Stomach (tissue), 9 donors: ENCODE measurements around the gene CCNF. TPM values are rescaled to one million over a fixed set of nuclear protein-coding genes. Genes with fewer than 3 reads are reported as not detected.
A peak's percentile ranks its signal among the peaks of the same experiment; 100 is the strongest.

ENCODE experiments used
- DNase-seq, 2 donors: peaks; one replicate each; pipeline versions ENCODE4 v3.0.0 to v3.0.0-alpha.2; 2013 to 2019
- H3K27ac ChIP-seq, 5 donors: fragments of 200-600 bp in 4 of 5; sonication (generic) in 4 of 5; one replicate each; pipeline ENCODE4 v1.5.1; 2013 to 2019; ENCODE audit warnings: mild to moderate bottlenecking in 1 of 5, moderate library complexity in 1 of 5
- H3K27me3 ChIP-seq, 3 donors: fragments of 200-600 bp; sonication (generic); one replicate each; pipeline ENCODE4 v1.5.1; 2017 to 2019; ENCODE audit warnings: mixed run types in 1 of 3
- H3K36me3 ChIP-seq, 4 donors: fragments of 200-600 bp; sonication (generic); 1 replicate in 3 of 4; 2 replicates in 1 of 4; pipeline ENCODE4 v1.5.1; 2016 to 2019
- H3K4me1 ChIP-seq, 4 donors: fragments of 200-600 bp; sonication (generic); one replicate each; pipeline ENCODE4 v1.5.1; 2016 to 2019
- H3K4me3 ChIP-seq, 4 donors: fragments of 200-600 bp; sonication (generic) in 3 of 4; one replicate each; pipeline ENCODE4 v1.5.1; 2016 to 2019; ENCODE audit warnings: mild to moderate bottlenecking in 1 of 4
- H3K9me3 ChIP-seq, 4 donors: fragments of 200-600 bp; sonication (generic); one replicate each; pipeline ENCODE4 v1.5.1; 2016 to 2019
- EP300 ChIP-seq: sonication (generic); formaldehyde crosslinking; IDR thresholded peaks from one replicate; pipeline ENCODE4 v1.6.1; 2017; ENCODE audit warnings: antibody characterized with exemption
- POLR2A ChIP-seq, 4 donors: fragments of 450-650 bp; IDR thresholded peaks; one replicate each; pipeline ENCODE4 v1.6.1; 2016; ENCODE audit warnings: antibody characterized with exemption in 4 of 4, control low read depth in 2 of 4, mild to moderate bottlenecking in 1 of 4, moderate library complexity in 1 of 4
- POLR2AphosphoS5 ChIP-seq, 3 donors: sonication (generic); formaldehyde crosslinking; IDR thresholded peaks; one replicate each; pipeline ENCODE4 v1.6.1; 2016; ENCODE audit warnings: antibody characterized with exemption in 3 of 3
- WGBS, 5 donors: extraction: QIAGEN DNeasy Blood & Tissue Kit in 3 of 5; methylation state at CpG; one replicate each; pipeline versions ENCODE4 v1.1.5 to v1.1.7; 2013 to 2018; 5-methylcytosine and 5-hydroxymethylcytosine counted together
- intact Hi-C: fragments of 100-400 bp; cut with DNase I; formaldehyde crosslinking; loops from one replicate; pipeline ENCODE4 v1.15.1; 2023; ENCODE audit warnings: low total_unique reads
- polyA plus RNA-seq, 3 donors: library from polyadenylated mRNA; stranded (reverse); fragments of 200-250 nt; gene quantifications; one replicate each; pipeline ENCODE4 v1.2.3, GENCODE V29; 2013
- total RNA-seq, 5 donors: library from RNA; depleted of rRNA; stranded (reverse); fragments of >200 nt; gene quantifications; one replicate each; pipeline versions ENCODE4 v1.1.0 to v1.2.3, GENCODE V29; 2014 to 2016
- TF ChIP-seq, protein P1 (sequence below), 7 experiments: fragments of 450-650 bp in 4 of 7; fragments of 200-600 bp in 3 of 7; sonication (generic) in 3 of 7; IDR thresholded peaks; one replicate each; pipeline ENCODE4 v1.5.1; 2016 to 2019; ENCODE audit warnings: antibody characterized with exemption in 7 of 7, control low read depth in 2 of 7, mild to moderate bottlenecking in 1 of 7
- donor health status: healthy with polysubstance abuse.
- donor health status: Bipolar disorder and iron deficiency.
- donor health status: healthy.

Gene CCNF
- total and polyA plus RNA-seq, 8 donors = 0.46 to 7.8 (median 2.9) TPM

DNA sequence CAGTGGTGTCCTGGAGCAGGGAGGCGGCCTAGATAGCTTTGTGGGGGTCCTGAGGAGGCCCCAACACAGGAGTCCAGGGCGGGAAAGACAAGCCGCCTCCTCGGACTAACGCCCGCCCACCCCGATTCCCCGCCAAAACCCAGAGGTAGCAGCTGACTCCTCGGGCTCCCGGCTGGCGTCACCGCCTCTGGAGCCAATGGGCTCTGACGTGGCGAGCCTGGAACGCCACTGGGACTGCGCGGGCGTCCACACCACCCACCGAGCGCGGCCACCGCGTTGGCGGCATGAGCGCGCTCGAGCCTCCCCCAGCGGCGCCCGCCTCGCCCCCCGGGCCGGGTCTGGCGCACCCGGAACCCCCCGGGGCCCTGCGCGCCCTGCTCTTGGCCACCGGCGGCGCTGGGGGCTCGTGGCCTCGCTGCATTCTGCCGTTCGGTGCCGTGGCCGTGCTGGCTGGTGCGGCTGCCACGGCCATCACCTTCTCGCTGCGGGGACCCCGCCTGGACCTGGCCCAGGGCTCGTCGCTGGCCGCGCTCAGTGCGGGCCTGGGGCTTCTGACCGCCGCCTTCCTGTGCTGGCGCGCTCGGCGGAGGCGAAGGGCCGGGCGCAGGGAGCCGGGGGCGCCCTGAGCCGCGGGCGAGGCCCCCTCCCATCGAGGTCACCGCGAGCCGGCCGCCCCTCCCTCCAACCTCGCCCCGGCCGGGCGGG lies 38.4 kb downstream of the CCNF start:
- peak overlapping the region; percentile 55 to 59 (median 56) for H3K4me3 ChIP-seq
- peak overlapping the region in 3 of 5 donors; percentile 38 to 81 (median 41) for H3K27ac ChIP-seq
- peaks cover 11 to 62% (median 53%) of the 10 kb centered on the region in 3 donors for H3K27me3 ChIP-seq

DNA sequence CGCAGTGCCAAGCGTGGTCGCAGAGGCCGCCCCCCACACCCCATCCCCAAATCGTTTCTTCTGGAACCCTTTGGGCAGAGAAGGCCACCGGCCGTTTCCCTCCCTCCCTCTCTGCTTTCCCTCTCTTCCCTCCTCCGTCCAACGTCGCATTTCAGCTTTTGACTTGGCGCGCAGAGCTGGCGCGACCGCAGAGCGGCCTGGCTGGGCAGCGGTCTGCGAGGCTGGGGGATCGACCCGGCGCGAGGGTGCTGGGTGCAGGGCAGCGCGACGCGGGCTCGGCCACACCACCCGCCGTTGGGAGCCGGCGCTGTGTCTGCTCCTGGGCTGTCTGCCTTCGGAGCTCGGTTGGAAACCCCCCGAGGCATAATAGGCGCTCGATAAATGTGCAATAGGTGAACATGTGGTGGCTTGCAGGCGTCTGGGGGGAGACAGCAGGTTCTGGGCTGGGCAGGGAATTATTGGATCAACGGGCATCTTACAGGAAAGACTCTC lies 39.0 kb downstream of the CCNF start:
- peaks cover 15 to 68% (median 59%) of the 10 kb centered on the region in 3 donors for H3K27me3 ChIP-seq
- H3K27ac ChIP-seq = peak overlapping the region in 2 of 5 donors; percentile 41 to 81
- peaks cover 31 to 49% (median 47%) of the 10 kb centered on the region in 4 donors for H3K4me1 ChIP-seq
- TF ChIP-seq POLR2A (IDR thresholded peaks at IDR 0.05) (no peak), EP300 (no peak)
- TF ChIP-seq, protein P1, sequence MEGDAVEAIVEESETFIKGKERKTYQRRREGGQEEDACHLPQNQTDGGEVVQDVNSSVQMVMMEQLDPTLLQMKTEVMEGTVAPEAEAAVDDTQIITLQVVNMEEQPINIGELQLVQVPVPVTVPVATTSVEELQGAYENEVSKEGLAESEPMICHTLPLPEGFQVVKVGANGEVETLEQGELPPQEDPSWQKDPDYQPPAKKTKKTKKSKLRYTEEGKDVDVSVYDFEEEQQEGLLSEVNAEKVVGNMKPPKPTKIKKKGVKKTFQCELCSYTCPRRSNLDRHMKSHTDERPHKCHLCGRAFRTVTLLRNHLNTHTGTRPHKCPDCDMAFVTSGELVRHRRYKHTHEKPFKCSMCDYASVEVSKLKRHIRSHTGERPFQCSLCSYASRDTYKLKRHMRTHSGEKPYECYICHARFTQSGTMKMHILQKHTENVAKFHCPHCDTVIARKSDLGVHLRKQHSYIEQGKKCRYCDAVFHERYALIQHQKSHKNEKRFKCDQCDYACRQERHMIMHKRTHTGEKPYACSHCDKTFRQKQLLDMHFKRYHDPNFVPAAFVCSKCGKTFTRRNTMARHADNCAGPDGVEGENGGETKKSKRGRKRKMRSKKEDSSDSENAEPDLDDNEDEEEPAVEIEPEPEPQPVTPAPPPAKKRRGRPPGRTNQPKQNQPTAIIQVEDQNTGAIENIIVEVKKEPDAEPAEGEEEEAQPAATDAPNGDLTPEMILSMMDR (IDR thresholded peaks at IDR 0.05) = no peak
- H3K36me3 ChIP-seq = no peaks in the 10 kb centered on the region
- peak in 1 of 2 donors; percentile 68 for DNase-seq
- peak overlapping the region; percentile 55 to 59 (median 56) for H3K4me3 ChIP-seq
- WGBS, 5 donors = 0 to 1% (median 0%) methylated on average over 11 to 38 of the region's 38 CpGs
- H3K9me3 ChIP-seq = no peaks in the 10 kb centered on the region
- intact Hi-C loops = no loop called here

More for the DNA sequence above, 38.4 kb downstream of the CCNF start:
- Histone ChIP-seq H3K9me3 (no peaks in the 10 kb centered on the region), H3K36me3 (no peaks in the 10 kb centered on the region), H3K4me1 (peaks cover 27 to 45% (median 41%) of the 10 kb centered on the region in 4 donors)
- intact Hi-C loops = no loop called here
- no peak for TF ChIP-seq EP300
- peak; percentile 21 to 38 (median 24) for TF ChIP-seq POLR2AphosphoS5 (IDR thresholded peaks at IDR 0.05)
- 0 to 1% (median 1%) methylated on average over 4 to 79 of the region's 80 CpGs for WGBS, 5 donors
- DNase-seq = peak; percentile 72 to 94

DNA sequence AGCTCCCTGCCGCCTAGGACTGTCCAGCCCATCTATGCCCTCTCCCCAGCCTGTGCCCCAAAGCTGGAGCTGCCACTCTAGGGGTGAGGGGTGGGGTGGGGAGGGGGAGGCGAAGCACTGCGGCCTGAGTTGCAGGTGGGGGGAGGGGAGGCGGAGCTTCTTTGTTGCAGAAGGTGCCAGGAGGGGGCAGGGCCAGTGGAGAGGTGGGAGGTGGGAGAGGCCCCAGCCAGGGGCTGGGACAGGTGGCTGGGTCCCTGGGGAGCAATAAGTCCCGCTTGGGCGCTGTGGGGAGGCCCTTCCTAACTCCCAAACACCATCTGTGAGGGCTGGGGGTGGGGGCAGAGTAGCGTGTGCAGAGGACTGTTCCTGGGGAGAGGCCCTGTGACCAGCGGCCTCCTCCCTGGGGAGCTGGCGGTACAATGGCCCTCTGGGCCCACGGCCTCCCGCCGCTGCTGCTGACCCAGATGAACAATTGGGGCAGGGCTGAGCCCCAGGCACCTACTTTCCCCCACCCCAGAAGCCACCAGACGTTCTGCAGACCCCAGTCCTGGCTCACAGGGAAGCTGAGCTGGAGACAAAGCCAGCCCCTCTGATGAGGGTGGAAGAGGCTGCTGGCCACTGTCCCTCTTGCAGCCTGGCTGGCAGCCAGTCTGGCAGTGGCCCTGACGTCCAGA lies 39.6 kb downstream of the CCNF start:
- Histone ChIP-seq H3K36me3 (no peaks in the 10 kb centered on the region), H3K27me3 (peaks cover 19 to 73% (median 62%) of the 10 kb centered on the region in 3 donors), H3K4me1 (peaks cover 37 to 53% (median 51%) of the 10 kb centered on the region in 4 donors), H3K27ac (no peak overlapping the region), H3K4me3 (peak overlapping the region in 3 of 4 donors; percentile 55 to 59 (median 57)), H3K9me3 (no peaks in the 10 kb centered on the region)
- no peak for TF ChIP-seq POLR2A (IDR thresholded peaks at IDR 0.05)
- TF ChIP-seq, protein P1 (IDR thresholded peaks at IDR 0.05) = no peak
- no peak for TF ChIP-seq EP300
- TF ChIP-seq POLR2AphosphoS5 (IDR thresholded peaks at IDR 0.05) = no peak
- peak in 1 of 2 donors; percentile 67 for DNase-seq
- WGBS, 5 donors = 12 to 23% (median 16%) methylated on average over 11 to 14 of the region's 14 CpGs
- intact Hi-C loops = no loop called here

DNA sequence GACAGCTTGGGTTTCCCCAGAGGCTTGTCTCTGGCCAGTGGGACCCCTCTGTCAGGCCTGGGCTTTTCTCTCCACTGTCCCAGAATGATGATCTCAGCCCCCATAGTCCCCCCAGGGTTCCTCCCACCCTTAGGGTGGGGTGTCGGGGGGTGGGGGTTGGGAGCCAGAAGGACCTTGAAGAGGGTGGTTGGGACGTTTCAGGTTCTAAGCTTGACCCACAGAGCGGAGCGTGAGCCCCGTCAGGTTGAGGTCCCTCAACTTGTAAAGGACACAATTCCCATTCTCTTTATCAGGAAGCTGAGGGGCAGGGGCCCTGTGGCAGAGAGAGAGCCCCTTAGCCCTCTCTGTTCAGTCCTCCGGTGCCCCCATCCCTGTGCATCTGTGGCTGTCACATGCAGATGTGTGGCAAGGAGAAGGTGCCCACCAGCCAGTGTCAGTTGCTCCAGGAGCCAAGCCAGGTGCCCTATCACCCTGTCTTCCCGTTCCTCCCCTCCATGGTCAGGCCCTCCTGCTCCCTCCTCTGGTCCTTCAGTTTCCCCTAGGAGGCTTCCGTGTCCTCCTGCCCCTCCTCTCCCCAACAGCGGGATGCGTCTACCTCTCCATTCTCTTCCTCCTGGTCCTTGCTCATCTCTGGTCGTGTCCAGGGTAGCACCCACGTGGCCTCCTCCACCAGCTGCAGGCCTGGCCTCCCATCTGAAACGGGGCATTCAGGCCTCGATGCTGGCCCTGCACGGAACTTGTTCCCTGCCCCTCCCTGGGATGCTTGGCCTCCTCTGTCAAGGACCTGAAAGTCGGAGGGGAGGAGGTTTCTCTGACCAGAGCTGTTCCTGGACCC lies 40.4 kb downstream of the CCNF start:
- Histone ChIP-seq H3K36me3 (no peaks in the 10 kb centered on the region), H3K4me1 (peaks cover 40 to 60% (median 58%) of the 10 kb centered on the region in 4 donors), H3K9me3 (no peaks in the 10 kb centered on the region), H3K27ac (no peak overlapping the region), H3K27me3 (peaks cover 19 to 73% (median 62%) of the 10 kb centered on the region in 3 donors), H3K4me3 (no peak overlapping the region)
- TF ChIP-seq EP300 (no peak), POLR2AphosphoS5 (IDR thresholded peaks at IDR 0.05) (no peak), POLR2A (IDR thresholded peaks at IDR 0.05) (no peak)
- TF ChIP-seq, protein P1 (IDR thresholded peaks at IDR 0.05) = no peak
- DNase-seq = no peak
- intact Hi-C loops = no loop called here
- 45 to 61% (median 55%) methylated on average over 16 of the region's 16 CpGs for WGBS, 5 donors
